A549 (cell line): ENCODE measurements around the gene PRRG4. TPM values are rescaled to one million over a fixed set of nuclear protein-coding genes. Genes with fewer than 3 reads are reported as not detected.
"Not testable (repeated sequence)": the region's sequence is repeated elsewhere in the genome, so short reads cannot be mapped to it uniquely, and the experiment has no call there.

Experiments
- ATAC-seq, 2 experiments: fragments of 200-7000 bp in 1 of 2; fragments of >200 bp in 1 of 2; cut with Nextera tagmentation in 1 of 2; cut with Tn5 transposase in 1 of 2; 3 replicates each; pipeline versions ENCODE4 v1.8.0 to v1.9.1; 2018 to 2020; ENCODE audit warnings: mild to moderate bottlenecking in 1 of 2, moderate library complexity in 1 of 2
- CTCF ChIA-PET: fragments of 300-600 bp; sonication (Branson Sonifier 250); formaldehyde crosslinking; extraction: SDS; loops from one replicate; lab custom pipeline; 2021; ENCODE audit warnings: antibody characterized with exemption, inconsistent platforms; lab: Yijun Ruan, JAX
- POLR2A ChIA-PET: fragments of 350-600 bp; formaldehyde crosslinking; extraction: SDS; loops from one replicate; lab custom pipeline; 2021; ENCODE audit warnings: antibody characterized with exemption, inconsistent platforms; lab: Yijun Ruan, JAX
- DNase-seq, 2 experiments: peaks; one replicate each; pipeline versions ENCODE4 v3.0.0 to v3.0.0-alpha.2; 2011 to 2016; ENCODE audit warnings: low read depth in 1 of 2, low spot score in 1 of 2
- FAIRE-seq: peaks from 2 replicates; lab custom pipeline; 2011; peaks lifted over from hg19 to GRCh38; lab: Jason Lieb, UNC
- H3K27ac ChIP-seq, 2 experiments: fragments of >200 bp; sonication (Bioruptor Twin); formaldehyde crosslinking; 3 replicates each; pipeline ENCODE4 v1.5.1; 2016 to 2017
- H3K4me1 ChIP-seq: fragments of >200 bp; sonication (Bioruptor Twin); formaldehyde crosslinking; 3 replicates; pipeline ENCODE4 v1.6.1; 2016
- H3K4me2 ChIP-seq: fragments of >200 bp; sonication (Bioruptor Twin); formaldehyde crosslinking; 3 replicates; pipeline ENCODE4 v1.6.1; 2016
- H3K4me3 ChIP-seq: fragments of >200 bp; sonication (Bioruptor Twin); formaldehyde crosslinking; 3 replicates; pipeline ENCODE4 v1.5.1; 2016
- H3K9me3 ChIP-seq: fragments of >200 bp; sonication (Bioruptor Twin); formaldehyde crosslinking; 3 replicates; pipeline ENCODE4 v1.6.1; 2016
- CBX2 ChIP-seq: fragments of 200-600 bp; sonication (generic); IDR thresholded peaks from 2 replicates; pipeline ENCODE4 v1.6.1; 2016; ENCODE audit warnings: low read depth, mild to moderate bottlenecking, borderline replicate concordance
- CEBPB ChIP-seq, 2 experiments: fragments of >200 bp in 1 of 2; sonication (Bioruptor Twin) in 1 of 2; formaldehyde crosslinking in 1 of 2; IDR thresholded peaks; 2 replicates each; pipeline ENCODE4 v1.6.1; 2012 to 2016
- EHF ChIP-seq: fragments of 250-450 bp; sonication (Bioruptor Pico); IDR thresholded peaks from 2 replicates; pipeline ENCODE4 v1.5.0; 2020; ENCODE audit warnings: mild to moderate bottlenecking
- EP300 ChIP-seq, 2 experiments: fragments of >200 bp; sonication (Bioruptor Twin); formaldehyde crosslinking; IDR thresholded peaks; 2 replicates in 1 of 2; 3 replicates in 1 of 2; pipeline ENCODE4 v1.6.1; 2016 to 2017
- ESRRA ChIP-seq: fragments of 150-350 bp; IDR thresholded peaks from 2 replicates; pipeline ENCODE4 v1.6.1; 2014; ENCODE audit warnings: mild to moderate bottlenecking, low read length, borderline replicate concordance
- FOSB ChIP-seq: fragments of 250-450 bp; sonication (Bioruptor Pico); IDR thresholded peaks from 2 replicates; pipeline ENCODE4 v1.5.0; 2020; ENCODE audit warnings: mild to moderate bottlenecking, moderate library complexity
- FOSL2 ChIP-seq, 2 experiments: fragments of 450-650 bp in 1 of 2; fragments of >200 bp in 1 of 2; sonication (Bioruptor Twin) in 1 of 2; formaldehyde crosslinking; IDR thresholded peaks; 2 replicates each; pipeline versions ENCODE4 v1.5.0 to v1.6.1; 2016 to 2020; ENCODE audit warnings: mild to moderate bottlenecking in 1 of 2, moderate library complexity in 1 of 2
- HDAC2 ChIP-seq: fragments of 200-600 bp; sonication (generic); IDR thresholded peaks from 2 replicates; pipeline ENCODE4 v1.6.1; 2016
- HOXB13 ChIP-seq: fragments of 250-450 bp; sonication (Bioruptor Pico); IDR thresholded peaks from 2 replicates; pipeline ENCODE4 v1.5.0; 2020; ENCODE audit warnings: low read depth, mild to moderate bottlenecking, moderate library complexity
- JUNB ChIP-seq: fragments of >200 bp; sonication (Bioruptor Twin); formaldehyde crosslinking; IDR thresholded peaks from 2 replicates; pipeline ENCODE4 v1.6.1; 2016
- MAX ChIP-seq: IDR thresholded peaks from 2 replicates; pipeline ENCODE4 v1.6.1; 2012
- MAZ ChIP-seq: fragments of 150-350 bp; IDR thresholded peaks from 2 replicates; pipeline ENCODE4 v1.6.1; 2014; ENCODE audit warnings: antibody characterized with exemption, low read depth, low read length, borderline replicate concordance
- NFE2L2 ChIP-seq: fragments of 150-350 bp; conservative IDR thresholded peaks from 2 replicates; pipeline ENCODE4 v1.6.1; 2014; ENCODE audit warnings: low read length
- POLR2A ChIP-seq: IDR thresholded peaks from 2 replicates; pipeline ENCODE4 v1.6.1; 2012; ENCODE audit warnings: mild to moderate bottlenecking, low read length
- POLR2AphosphoS2 ChIP-seq: conservative IDR thresholded peaks from 2 replicates; pipeline ENCODE4 v1.6.1; 2012; ENCODE audit warnings: low read length, improper control_type of control experiment, inconsistent platforms
- RNF2 ChIP-seq: fragments of 200-600 bp; sonication (generic); IDR thresholded peaks from 2 replicates; pipeline ENCODE4 v1.6.1; 2016; ENCODE audit warnings: low read depth, mild to moderate bottlenecking, antibody characterized with exemption, moderate library complexity, borderline replicate concordance
- ZFP36 ChIP-seq: fragments of 450-650 bp; IDR thresholded peaks from 2 replicates; pipeline ENCODE4 v1.6.1; 2014; ENCODE audit warnings: borderline replicate concordance; ENCODE audit not compliant: partially characterized antibody
- WGBS: methylation state at CpG from one replicate; pipeline ENCODE4 v1.1.6; 2017; ENCODE audit errors: missing lambda C conversion rate; 5-methylcytosine and 5-hydroxymethylcytosine counted together
- polyA plus RNA-seq, 4 experiments: library from polyadenylated mRNA; depleted of rRNA in 3 of 4; stranded (reverse); fragments of >200 nt; fragmentation: RNase III in 1 of 4; extraction: RNeasy Plus Mini Kit Qiagen cat#74134 plus additional on column Dnase treatment in 1 of 4; gene quantifications; 2 replicates in 3 of 4; 3 replicates in 1 of 4; pipeline ENCODE4 v1.2.3, GENCODE V29; 2011 to 2017
- TF ChIP-seq, protein P1 (sequence below): fragments of 200-600 bp; sonication (generic); IDR thresholded peaks from 2 replicates; pipeline ENCODE4 v1.6.1; 2016; ENCODE audit warnings: antibody characterized with exemption, mild to moderate bottlenecking, moderate library complexity
- TF ChIP-seq, protein P2 (sequence below): fragments of >200 bp; sonication (Bioruptor Twin); formaldehyde crosslinking; IDR thresholded peaks from 3 replicates; pipeline ENCODE4 v1.6.1; 2016

The PRRG4 gene
- polyA plus RNA-seq, 2 of the 4 experiments (the other 2 are of a cell fraction), result 0.83 to 1.4 TPM

GRCh38 chr11:32821517-32821916, 8.2 kb upstream of the PRRG4 start (continued):
- TF ChIP-seq, protein P1, sequence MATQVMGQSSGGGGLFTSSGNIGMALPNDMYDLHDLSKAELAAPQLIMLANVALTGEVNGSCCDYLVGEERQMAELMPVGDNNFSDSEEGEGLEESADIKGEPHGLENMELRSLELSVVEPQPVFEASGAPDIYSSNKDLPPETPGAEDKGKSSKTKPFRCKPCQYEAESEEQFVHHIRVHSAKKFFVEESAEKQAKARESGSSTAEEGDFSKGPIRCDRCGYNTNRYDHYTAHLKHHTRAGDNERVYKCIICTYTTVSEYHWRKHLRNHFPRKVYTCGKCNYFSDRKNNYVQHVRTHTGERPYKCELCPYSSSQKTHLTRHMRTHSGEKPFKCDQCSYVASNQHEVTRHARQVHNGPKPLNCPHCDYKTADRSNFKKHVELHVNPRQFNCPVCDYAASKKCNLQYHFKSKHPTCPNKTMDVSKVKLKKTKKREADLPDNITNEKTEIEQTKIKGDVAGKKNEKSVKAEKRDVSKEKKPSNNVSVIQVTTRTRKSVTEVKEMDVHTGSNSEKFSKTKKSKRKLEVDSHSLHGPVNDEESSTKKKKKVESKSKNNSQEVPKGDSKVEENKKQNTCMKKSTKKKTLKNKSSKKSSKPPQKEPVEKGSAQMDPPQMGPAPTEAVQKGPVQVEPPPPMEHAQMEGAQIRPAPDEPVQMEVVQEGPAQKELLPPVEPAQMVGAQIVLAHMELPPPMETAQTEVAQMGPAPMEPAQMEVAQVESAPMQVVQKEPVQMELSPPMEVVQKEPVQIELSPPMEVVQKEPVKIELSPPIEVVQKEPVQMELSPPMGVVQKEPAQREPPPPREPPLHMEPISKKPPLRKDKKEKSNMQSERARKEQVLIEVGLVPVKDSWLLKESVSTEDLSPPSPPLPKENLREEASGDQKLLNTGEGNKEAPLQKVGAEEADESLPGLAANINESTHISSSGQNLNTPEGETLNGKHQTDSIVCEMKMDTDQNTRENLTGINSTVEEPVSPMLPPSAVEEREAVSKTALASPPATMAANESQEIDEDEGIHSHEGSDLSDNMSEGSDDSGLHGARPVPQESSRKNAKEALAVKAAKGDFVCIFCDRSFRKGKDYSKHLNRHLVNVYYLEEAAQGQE, result no peak
- TF ChIP-seq POLR2A (no peak), NFE2L2 (no peak), CBX2 (no peak), CEBPB (IDR thresholded peaks at IDR 0.05) (no peak), HOXB13 (CRISPR knock-in tag) (no peak), EHF (CRISPR knock-in tag) (no peak), EP300 (IDR thresholded peaks at IDR 0.05) (no peak), ESRRA (no peak), FOSB (no peak)

DNA sequence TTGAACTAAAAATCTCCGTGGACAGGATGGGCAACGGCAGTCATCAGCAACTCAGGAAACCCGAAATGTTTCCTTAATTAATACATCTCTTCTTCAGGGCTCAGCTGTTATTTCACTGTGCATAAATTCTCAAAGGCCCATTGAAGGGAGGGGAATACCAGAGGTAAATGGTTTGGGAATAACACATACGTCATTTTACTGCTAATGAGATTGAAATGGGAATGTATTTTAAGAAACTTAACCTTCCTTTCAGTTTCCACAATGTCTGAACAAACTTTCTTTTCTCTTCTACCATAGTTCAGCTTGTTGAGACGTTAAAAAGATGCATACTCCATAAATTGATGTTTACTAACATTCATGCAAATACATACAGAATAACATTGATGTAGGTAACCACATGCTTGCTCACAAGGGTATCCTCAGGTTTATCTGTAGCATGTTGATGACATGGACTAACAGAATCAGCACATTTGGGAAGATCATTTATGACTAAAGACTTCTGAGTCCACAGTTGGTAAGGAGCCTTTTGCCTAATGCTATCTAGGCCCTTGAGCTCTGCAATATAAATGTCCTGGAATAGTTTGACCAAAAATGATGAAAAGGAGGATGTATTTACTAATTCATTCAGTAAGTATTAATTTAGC, 7.7 kb upstream of the PRRG4 start:
- TF ChIP-seq ZFP36 (no peak), RNF2 (no peak), POLR2AphosphoS2 (no peak), ESRRA (no peak), POLR2A (no peak), MAZ (no peak), JUNB (no peak), FOSL2 (IDR thresholded peaks at IDR 0.05) (no peak), FOSL2 (CRISPR knock-in tag; IDR thresholded peaks at IDR 0.05) (no peak), FOSB (no peak), MAX (no peak), EHF (CRISPR knock-in tag) (no peak), HDAC2 (no peak)
- TF ChIP-seq, protein P2, sequence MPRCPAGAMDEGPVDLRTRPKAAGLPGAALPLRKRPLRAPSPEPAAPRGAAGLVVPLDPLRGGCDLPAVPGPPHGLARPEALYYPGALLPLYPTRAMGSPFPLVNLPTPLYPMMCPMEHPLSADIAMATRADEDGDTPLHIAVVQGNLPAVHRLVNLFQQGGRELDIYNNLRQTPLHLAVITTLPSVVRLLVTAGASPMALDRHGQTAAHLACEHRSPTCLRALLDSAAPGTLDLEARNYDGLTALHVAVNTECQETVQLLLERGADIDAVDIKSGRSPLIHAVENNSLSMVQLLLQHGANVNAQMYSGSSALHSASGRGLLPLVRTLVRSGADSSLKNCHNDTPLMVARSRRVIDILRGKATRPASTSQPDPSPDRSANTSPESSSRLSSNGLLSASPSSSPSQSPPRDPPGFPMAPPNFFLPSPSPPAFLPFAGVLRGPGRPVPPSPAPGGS, result no peak
- no peak for ATAC-seq
- FAIRE-seq, result no peak
- POLR2A ChIA-PET, result no interaction called here
- no peaks in the 10 kb centered on the region for H3K9me3 ChIP-seq
- no peaks in the 10 kb centered on the region; the same call in 2 of the 3 replicates for H3K4me1 ChIP-seq
- DNase-seq, result no peak
- no peak overlapping the region for H3K4me3 ChIP-seq
- H3K4me2 ChIP-seq, result no peak overlapping the region
- whole genome bisulfite sequencing, result 68% methylated on average over 5 of the region's 5 CpGs
- no peak overlapping the region for H3K27ac ChIP-seq
- CTCF ChIA-PET, result interaction anchor here (0.7 to 0.8 kb wide), 2 partner anchors 13 to 29 kb away, joined by 3 read pairs; no protein-coding TSS in a partner anchor

DNA sequence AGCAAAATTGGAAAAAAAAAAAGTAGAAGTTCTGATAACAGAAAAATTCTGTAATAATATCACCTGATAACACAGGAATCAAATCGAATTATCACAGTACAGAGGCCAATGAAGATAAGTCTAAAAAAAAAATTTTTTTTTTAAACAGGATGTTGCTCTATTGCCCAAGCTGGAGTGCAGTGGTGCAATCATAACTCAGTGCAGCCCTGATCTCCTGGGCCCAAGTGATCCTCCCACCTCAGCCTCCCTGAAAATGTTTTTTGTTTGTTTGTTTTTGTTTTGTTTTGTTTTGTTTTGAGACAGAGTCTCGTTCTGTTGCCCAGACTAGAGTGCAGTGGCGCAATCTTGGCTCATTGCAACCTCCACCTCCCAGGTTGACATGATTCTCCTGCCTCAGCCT, 6.1 kb upstream of the PRRG4 start:
- POLR2A ChIA-PET, DNase-seq, FAIRE-seq, H3K4me2 ChIP-seq, H3K9me3 ChIP-seq, H3K4me3 ChIP-seq, ATAC-seq, H3K4me1 ChIP-seq, H3K27ac ChIP-seq, CTCF ChIA-PET: not testable (repeated sequence)
- WGBS, result 63% methylated on average over 3 of the region's 3 CpGs
